ENCODE data around the gene UBR2. TPM values are rescaled to one million over a fixed set of nuclear protein-coding genes. Genes with fewer than 3 reads are reported as not detected.
"Not testable (repeated sequence)": the region's sequence is repeated elsewhere in the genome, so short reads cannot be mapped to it uniquely, and the experiment has no call there.

UBR2 gene
- total and polyA plus RNA-seq, 2 donors (not counting 3 experiments of a cell fraction or from before 2014, with no cell fraction given): 8.0 to 22.3 TPM

- no peaks in the 10 kb centered on the region for H3K79me2 ChIP-seq (ENCODE audit: control insufficient read depth, insufficient read depth, low read length)
- intact Hi-C loops (cut with micrococcal nuclease) (no loop called here), dilution Hi-C loops (cut with MboI; ENCODE audit: extremely low pct_ligation_motif_present, low sequenced_read_pairs) (no loop called here)
- H3K27me3 ChIP-seq (ENCODE audit: control insufficient read depth in 2 of 2, insufficient read depth in 2 of 2, low read length in 2 of 2): peaks cover 0 to 6% of the 10 kb centered on the region in 2 experiments
- H3K4me3 ChIP-seq (replicated peaks in 1 of 3; ENCODE audit: insufficient read depth in 1 of 3, low read depth in 1 of 3, low read length in 3 of 3): no peak overlapping the region
- H3K4me2 ChIP-seq (ENCODE audit: insufficient read depth, low read length): no peak overlapping the region
- no peaks in the 10 kb centered on the region for H4K20me1 ChIP-seq (replicated peaks; ENCODE audit: control insufficient read depth, extremely low read depth, insufficient read depth, low read length)
- no peak overlapping the region for H2AFZ ChIP-seq (ENCODE audit: low read depth, low read length)
- H3K36me3 ChIP-seq (ENCODE audit: control insufficient read depth in 2 of 2, extremely low read depth in 1 of 2, insufficient read depth in 2 of 2, low read length in 2 of 2): no peaks in the 10 kb centered on the region
- no TSS peak for BruUV-seq (replicated peaks)
- H3K9ac ChIP-seq (replicated peaks; ENCODE audit: extremely low read depth, insufficient read depth, low read length): no peak overlapping the region
- DNase-seq (ENCODE audit: low read depth, low spot score) (no peak), FAIRE-seq (no peak)
- no peak overlapping the region for H3K27ac ChIP-seq (ENCODE audit: insufficient read depth, low read depth, low read length)
- H3K9me3 ChIP-seq (replicated peaks; ENCODE audit: control insufficient read depth, insufficient read depth, low read length): no peaks in the 10 kb centered on the region
- no peak for TF ChIP-seq MYC (IDR thresholded peaks at IDR 0.05; ENCODE audit: low read depth, low read length)
- TF ChIP-seq MAX (IDR thresholded peaks at IDR 0.05; ENCODE audit: insufficient read depth, insufficient read length): no peak
- ChIA-PET POLR2A (no interaction called here), CTCF (interaction anchor here (10.5 kb wide), 1 partner anchor 9 kb away, joined by 86 read pairs; no protein-coding TSS in a partner anchor)
- no peaks in the 10 kb centered on the region for H3K9me1 ChIP-seq (replicated peaks; ENCODE audit: control insufficient read depth, extremely low read depth, insufficient read depth, low read length)
- no peaks in the 10 kb centered on the region for H3K4me1 ChIP-seq (ENCODE audit: control insufficient read depth, extremely low read depth, insufficient read depth, low read length)
Observed at GRCh38 chr6:42556462-42556861, 7.4 kb upstream of the UBR2 start.

- H3K79me2 ChIP-seq (ENCODE audit: control insufficient read depth, insufficient read depth, low read length); H3K4me2 ChIP-seq (ENCODE audit: insufficient read depth, low read length); H3K27ac ChIP-seq (ENCODE audit: insufficient read depth, low read depth, low read length); DNase-seq (ENCODE audit: low read depth, low spot score); BruUV-seq (replicated peaks); H2AFZ ChIP-seq (ENCODE audit: low read depth, low read length); H4K20me1 ChIP-seq (replicated peaks; ENCODE audit: control insufficient read depth, extremely low read depth, insufficient read depth, low read length); H3K9me1 ChIP-seq (replicated peaks; ENCODE audit: control insufficient read depth, extremely low read depth, insufficient read depth, low read length); H3K4me3 ChIP-seq (replicated peaks in 1 of 3; ENCODE audit: insufficient read depth in 1 of 3, low read depth in 1 of 3, low read length in 3 of 3); intact Hi-C loops (cut with micrococcal nuclease); H3K9me3 ChIP-seq (replicated peaks; ENCODE audit: control insufficient read depth, insufficient read depth, low read length); H3K4me1 ChIP-seq (ENCODE audit: control insufficient read depth, extremely low read depth, insufficient read depth, low read length); H3K9ac ChIP-seq (replicated peaks; ENCODE audit: extremely low read depth, insufficient read depth, low read length); H3K27me3 ChIP-seq (ENCODE audit: control insufficient read depth in 2 of 2, insufficient read depth in 2 of 2, low read length in 2 of 2); dilution Hi-C loops (cut with MboI; ENCODE audit: extremely low pct_ligation_motif_present, low sequenced_read_pairs); H3K36me3 ChIP-seq (ENCODE audit: control insufficient read depth in 2 of 2, extremely low read depth in 1 of 2, insufficient read depth in 2 of 2, low read length in 2 of 2); FAIRE-seq: not testable (repeated sequence)
- POLR2A ChIA-PET: interaction anchor here (0.6 kb wide), 1 partner anchor 21 kb away, joined by 4 read pairs; no protein-coding TSS in a partner anchor
- CTCF ChIA-PET: interaction anchor here (10.5 kb wide), 1 partner anchor 12 kb away, joined by 86 read pairs; no protein-coding TSS in a partner anchor
Observed at GRCh38 chr6:42559276-42559675, 4.6 kb upstream of the UBR2 start.

All from endothelial cell of umbilical vein (primary cell).